ENCODE results near the gene CBX3. TPM values are rescaled to one million over a fixed set of nuclear protein-coding genes. Genes with fewer than 3 reads are reported as not detected.

Gene CBX3
- total and polyA plus RNA-seq, 10 of the 15 experiments (the other 5 are each of a cell fraction or from before 2014, with no cell fraction given) = 153 to 307 (median 225) TPM

DNA sequence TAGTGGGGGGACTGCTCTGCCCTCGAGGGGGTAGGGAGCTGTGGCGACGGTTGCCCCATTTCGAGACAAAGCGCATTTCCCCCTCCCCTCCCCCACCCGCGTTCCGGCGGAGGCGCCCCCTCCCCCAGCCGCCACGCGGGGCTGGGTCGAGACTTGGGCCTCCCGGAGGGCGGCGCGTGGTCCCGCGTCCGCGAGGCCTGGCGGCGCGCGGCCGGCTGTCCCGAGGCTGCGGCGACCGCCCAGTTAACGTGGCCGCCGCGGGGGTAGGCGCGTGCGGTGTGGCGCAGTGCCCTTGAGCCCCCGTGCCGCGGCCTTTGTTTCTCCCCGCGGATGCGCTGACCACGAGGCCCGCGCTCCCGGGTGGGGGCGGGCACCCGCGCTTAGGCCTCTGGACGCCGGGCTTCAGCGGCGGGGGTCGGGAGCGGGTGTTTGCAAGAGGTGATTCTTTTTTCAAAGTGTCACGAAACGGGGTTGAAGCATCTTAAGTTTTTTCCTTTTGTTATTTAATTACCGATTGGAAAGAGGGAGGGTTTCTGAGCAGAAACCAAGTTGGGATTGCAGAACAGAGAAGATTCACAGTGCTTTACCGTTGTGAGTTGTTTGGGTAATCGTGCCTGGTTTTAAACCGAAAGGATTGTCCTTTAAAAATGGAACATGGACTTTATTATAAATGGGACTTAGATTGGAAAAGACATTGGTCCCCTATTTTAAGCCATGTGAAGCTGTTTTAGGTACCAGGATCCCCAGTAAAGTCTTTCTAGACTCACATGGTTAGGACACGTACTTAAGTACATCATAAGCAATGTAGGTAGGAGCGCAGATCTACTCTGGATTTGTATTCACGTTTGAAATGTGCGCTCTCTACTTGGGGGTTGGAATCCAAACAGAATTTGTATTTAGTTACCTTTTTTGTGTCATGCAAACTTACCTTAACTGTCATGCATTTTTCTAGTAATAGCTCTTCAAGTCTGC lies 760 bp downstream of the CBX3 start:
- POLR2A ChIA-PET = interaction anchor here (0.5 to 12.7 kb wide), 14 partner anchors 9 to 146 kb away, joined by 3 to 206 read pairs (median 4); partner anchors contain the start of gene NFE2L3
- H3K27ac ChIP-seq (ENCODE audit: control insufficient read depth, insufficient read depth) = peak overlapping the region; percentile 96
- no peaks in the 10 kb centered on the region for H3K4me1 ChIP-seq (ENCODE audit: control insufficient read depth, insufficient read depth, low read length)
- no peaks in the 10 kb centered on the region for H3K27me3 ChIP-seq (replicated peaks in 1 of 2; ENCODE audit: control insufficient read depth in 2 of 2, insufficient read depth in 2 of 2, low read length in 1 of 2)
- no peak for FAIRE-seq
- peak; percentile 3; the same call in 2 of the 3 replicates for ATAC-seq
- CTCF ChIA-PET = interaction anchor here (1.0 to 13.1 kb wide), 5 partner anchors 9 to 330 kb away, joined by 3 to 203 read pairs (median 7); no protein-coding TSS in a partner anchor
- SMC1A ChIA-PET (ENCODE audit: uncharacterized antibody, unreplicated experiment) = interaction anchor here (0.8 to 2.1 kb wide), 9 partner anchors 11 to 235 kb away, joined by 3 to 7 read pairs (median 3); partner anchors contain the start of gene SNX10
- intact Hi-C loops (cut with micrococcal nuclease; ENCODE audit: unreplicated experiment) (loop anchor here (10.0 kb wide), 1 partner anchor 462 kb away; no protein-coding TSS in a partner anchor), in situ Hi-C loops (cut with MboI) (loop anchor here (5.0 kb wide), 1 partner anchor 90 kb away; the partner anchor contains the start of gene SNX10)
- under 1% methylated on average over 52 of the region's 68 CpGs for WGBS (ENCODE audit: insufficient coverage, insufficient replicate concordance, low lambda C conversion rate, missing lambda C conversion rate)
- peak overlapping the region; percentile 79 for H3K4me2 ChIP-seq (ENCODE audit: control insufficient read depth, insufficient read depth)
- BruUV-seq (replicated peaks) = TSS peak; percentile 62
- H2AFZ ChIP-seq (ENCODE audit: control insufficient read depth, low read depth, low read length) = peak overlapping the region; percentile 16; the same call in 1 of the 2 replicates
- H3K36me3 ChIP-seq (ENCODE audit: control insufficient read depth in 2 of 2, insufficient read depth in 2 of 2, low read length in 1 of 2) = peaks cover 0 to 11% of the 10 kb centered on the region in 2 experiments
- H3K9me3 ChIP-seq (replicated peaks; ENCODE audit: control insufficient read depth, insufficient read depth, low read length) = no peaks in the 10 kb centered on the region; the same call in 2 of the 3 replicates
- RAD21 ChIA-PET (ENCODE audit: unreplicated experiment) = interaction anchor here (0.6 to 12.7 kb wide), 16 partner anchors 8 to 310 kb away, joined by 3 to 164 read pairs (median 5); partner anchors contain the start of genes NFE2L3 and SNX10
- H4K20me1 ChIP-seq (ENCODE audit: control insufficient read depth, insufficient read depth) = no peaks in the 10 kb centered on the region
- H3K79me2 ChIP-seq (ENCODE audit: control insufficient read depth, insufficient read depth, low read length) = peaks cover 90% of the 10 kb centered on the region
- peak overlapping the region; percentile 87 for H3K4me3 ChIP-seq
- DNase-seq (ENCODE audit: low read depth, low spot score) = no peak
- peak overlapping the region; percentile 98 for H3K9ac ChIP-seq (ENCODE audit: control insufficient read depth, insufficient read depth, low read length)
- TF ChIP-seq DPF2 (IDR thresholded peaks at IDR 0.05) (no peak), LARP7 (IDR thresholded peaks at IDR 0.05) (no peak; the same call in none of the 2 replicates), BACH1 (IDR thresholded peaks at IDR 0.05; ENCODE audit: borderline replicate concordance) (peak; percentile 78; the same call in 1 of the 2 replicates), SRF (IDR thresholded peaks at IDR 0.05; ENCODE audit: low read depth in 2 of 2, low read length in 2 of 2) (no peak), SMAD5 (IDR thresholded peaks at IDR 0.05; ENCODE audit: low read depth) (no peak), TCF3 (IDR thresholded peaks at IDR 0.05; ENCODE audit: borderline replicate concordance, insufficient read depth, low read depth, low read length) (no peak), ZNF207 (IDR thresholded peaks at IDR 0.05; ENCODE audit: borderline replicate concordance) (no peak), EP300 (IDR thresholded peaks at IDR 0.05; ENCODE audit: borderline replicate concordance in 1 of 2, control insufficient read depth in 1 of 2, low read depth in 2 of 2, low read length in 2 of 2) (no peak), TARDBP (IDR thresholded peaks at IDR 0.05; ENCODE audit: borderline replicate concordance) (no peak), CHD4 (IDR thresholded peaks at IDR 0.05) (no peak), SUZ12 (IDR thresholded peaks at IDR 0.05; ENCODE audit: unreplicated experiment) (no peak), ASH2L (IDR thresholded peaks at IDR 0.05; ENCODE audit: borderline replicate concordance, low read depth) (no peak), HDAC2 (IDR thresholded peaks at IDR 0.05) (no peak), BCL3 (IDR thresholded peaks at IDR 0.05; ENCODE audit: borderline replicate concordance, insufficient read depth, low read depth, low read length, poor library complexity, severe bottlenecking) (peak; percentile 32), CBX5 (IDR thresholded peaks at IDR 0.05; ENCODE audit: low read depth) (0 out of 2 replicates have a peak, but pooled peaks have one; percentile 14)
- TF ChIP-seq, protein P1, sequence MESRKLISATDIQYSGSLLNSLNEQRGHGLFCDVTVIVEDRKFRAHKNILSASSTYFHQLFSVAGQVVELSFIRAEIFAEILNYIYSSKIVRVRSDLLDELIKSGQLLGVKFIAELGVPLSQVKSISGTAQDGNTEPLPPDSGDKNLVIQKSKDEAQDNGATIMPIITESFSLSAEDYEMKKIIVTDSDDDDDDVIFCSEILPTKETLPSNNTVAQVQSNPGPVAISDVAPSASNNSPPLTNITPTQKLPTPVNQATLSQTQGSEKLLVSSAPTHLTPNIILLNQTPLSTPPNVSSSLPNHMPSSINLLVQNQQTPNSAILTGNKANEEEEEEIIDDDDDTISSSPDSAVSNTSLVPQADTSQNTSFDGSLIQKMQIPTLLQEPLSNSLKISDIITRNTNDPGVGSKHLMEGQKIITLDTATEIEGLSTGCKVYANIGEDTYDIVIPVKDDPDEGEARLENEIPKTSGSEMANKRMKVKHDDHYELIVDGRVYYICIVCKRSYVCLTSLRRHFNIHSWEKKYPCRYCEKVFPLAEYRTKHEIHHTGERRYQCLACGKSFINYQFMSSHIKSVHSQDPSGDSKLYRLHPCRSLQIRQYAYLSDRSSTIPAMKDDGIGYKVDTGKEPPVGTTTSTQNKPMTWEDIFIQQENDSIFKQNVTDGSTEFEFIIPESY (IDR thresholded peaks at IDR 0.05) = no peak
- TF ChIP-seq, protein P2, sequence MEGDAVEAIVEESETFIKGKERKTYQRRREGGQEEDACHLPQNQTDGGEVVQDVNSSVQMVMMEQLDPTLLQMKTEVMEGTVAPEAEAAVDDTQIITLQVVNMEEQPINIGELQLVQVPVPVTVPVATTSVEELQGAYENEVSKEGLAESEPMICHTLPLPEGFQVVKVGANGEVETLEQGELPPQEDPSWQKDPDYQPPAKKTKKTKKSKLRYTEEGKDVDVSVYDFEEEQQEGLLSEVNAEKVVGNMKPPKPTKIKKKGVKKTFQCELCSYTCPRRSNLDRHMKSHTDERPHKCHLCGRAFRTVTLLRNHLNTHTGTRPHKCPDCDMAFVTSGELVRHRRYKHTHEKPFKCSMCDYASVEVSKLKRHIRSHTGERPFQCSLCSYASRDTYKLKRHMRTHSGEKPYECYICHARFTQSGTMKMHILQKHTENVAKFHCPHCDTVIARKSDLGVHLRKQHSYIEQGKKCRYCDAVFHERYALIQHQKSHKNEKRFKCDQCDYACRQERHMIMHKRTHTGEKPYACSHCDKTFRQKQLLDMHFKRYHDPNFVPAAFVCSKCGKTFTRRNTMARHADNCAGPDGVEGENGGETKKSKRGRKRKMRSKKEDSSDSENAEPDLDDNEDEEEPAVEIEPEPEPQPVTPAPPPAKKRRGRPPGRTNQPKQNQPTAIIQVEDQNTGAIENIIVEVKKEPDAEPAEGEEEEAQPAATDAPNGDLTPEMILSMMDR (IDR thresholded peaks at IDR 0.05 in 2 of 3, conservative IDR thresholded peaks at IDR 0.05 in 1 of 3; ENCODE audit: control insufficient read depth in 2 of 3, extremely low read depth in 1 of 3, insufficient read depth in 1 of 3, low read depth in 3 of 3, low read length in 3 of 3) = no peak

All from GM12878 (cell line).